K562 treated with DMSO at 1 percent for 24 hours (cell line): ENCODE results near the gene PSMD8. TPM values are rescaled to one million over a fixed set of nuclear protein-coding genes. Genes with fewer than 3 reads are reported as not detected.

Experiments
- total RNA-seq: library from RNA; unstranded; fragments of 300-600 nt; gene quantifications from 2 replicates; pipeline ENCODE4 v1.2.3, GENCODE V29; 2022; ENCODE audit warnings: low read depth; ENCODE audit not compliant: insufficient read depth

PSMD8 gene
- 395 and 440 TPM in 2 replicates for total RNA-seq

DNA sequence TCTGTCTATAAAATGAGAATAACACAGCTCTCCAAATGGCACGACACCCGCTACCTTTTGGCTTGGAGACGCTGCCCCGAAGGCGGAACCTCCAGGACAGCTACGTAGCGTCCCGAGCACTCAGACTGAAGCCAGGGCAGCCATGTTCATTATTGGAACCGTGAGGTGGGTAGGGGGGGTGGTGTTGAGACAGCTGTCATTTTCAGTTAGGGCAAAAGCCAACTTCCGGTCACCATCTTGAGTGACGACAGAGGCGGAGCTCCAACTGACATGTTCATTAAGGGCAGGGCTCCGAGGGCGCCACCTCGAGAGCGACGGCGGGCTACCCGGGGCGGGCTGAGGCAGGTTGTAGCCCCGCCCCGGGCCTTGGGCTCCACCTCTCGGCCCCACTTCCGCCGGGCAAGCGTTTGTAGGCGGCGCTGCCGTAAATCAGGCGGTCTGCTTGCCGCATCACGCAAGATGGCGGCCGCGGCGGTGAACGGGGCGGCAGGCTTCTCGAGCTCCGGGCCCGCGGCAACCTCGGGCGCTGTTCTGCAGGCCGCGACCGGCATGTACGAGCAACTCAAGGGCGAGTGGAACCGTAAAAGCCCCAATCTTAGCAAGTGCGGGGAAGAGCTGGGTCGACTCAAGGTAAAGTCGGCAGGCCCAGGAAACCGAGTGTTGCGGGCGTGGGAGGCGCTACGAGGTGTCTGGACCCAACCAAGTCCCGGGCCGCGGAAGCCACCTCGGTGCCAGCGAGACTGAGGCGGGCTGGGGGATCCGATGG lies at the start of gene PSMD8:
Gene PSMD8 (plus strand): TSS at position 240 of the 766 bp plus-strand sequence. CDS start 31 bp downstream, at position 271.

DNA sequence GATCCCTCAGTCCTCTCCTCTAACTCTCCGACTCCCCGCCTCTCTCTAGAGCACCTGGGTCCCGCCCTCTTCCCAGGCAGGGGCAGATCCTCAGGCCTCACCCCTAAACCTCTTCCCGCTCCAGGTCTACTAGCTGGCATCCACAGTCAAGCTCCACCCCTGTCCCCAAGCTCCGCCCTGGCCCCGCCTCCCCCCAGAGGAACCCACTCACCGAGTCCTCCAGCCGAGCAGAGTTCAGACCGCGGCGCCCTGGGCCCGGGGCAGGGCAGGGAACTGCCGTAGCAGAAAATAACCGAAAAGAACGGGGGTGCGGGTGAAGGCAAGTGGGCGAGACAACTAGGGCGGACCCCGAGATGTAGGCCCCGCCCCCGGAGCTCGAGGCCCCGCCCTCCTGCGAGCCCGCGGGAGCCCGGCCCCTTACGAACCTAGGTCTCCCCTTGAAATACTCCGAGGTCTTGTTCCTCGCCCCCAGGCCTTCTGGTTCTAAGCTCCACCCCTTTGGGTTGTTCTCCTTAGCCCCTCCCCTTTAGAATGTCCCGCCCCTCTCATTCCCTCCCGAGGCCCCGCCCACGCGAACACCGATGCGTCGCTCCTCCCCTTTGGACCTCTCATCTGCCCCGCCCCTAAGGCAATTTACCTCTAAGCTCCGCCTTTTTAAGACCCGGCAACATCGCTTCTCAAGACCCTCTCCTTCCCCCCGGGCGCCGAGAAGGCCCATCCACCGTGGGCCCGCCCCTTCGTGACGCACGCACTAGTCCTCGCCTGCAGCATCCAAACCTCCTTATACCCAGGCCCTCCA lies 13.4 kb downstream of the PSMD8 start, which contains the start of gene GGN:
Gene GGN (minus strand): TSS at position 485 of the 799 bp plus-strand sequence. CDS start 773 bp downstream, outside the sequence.

DNA sequence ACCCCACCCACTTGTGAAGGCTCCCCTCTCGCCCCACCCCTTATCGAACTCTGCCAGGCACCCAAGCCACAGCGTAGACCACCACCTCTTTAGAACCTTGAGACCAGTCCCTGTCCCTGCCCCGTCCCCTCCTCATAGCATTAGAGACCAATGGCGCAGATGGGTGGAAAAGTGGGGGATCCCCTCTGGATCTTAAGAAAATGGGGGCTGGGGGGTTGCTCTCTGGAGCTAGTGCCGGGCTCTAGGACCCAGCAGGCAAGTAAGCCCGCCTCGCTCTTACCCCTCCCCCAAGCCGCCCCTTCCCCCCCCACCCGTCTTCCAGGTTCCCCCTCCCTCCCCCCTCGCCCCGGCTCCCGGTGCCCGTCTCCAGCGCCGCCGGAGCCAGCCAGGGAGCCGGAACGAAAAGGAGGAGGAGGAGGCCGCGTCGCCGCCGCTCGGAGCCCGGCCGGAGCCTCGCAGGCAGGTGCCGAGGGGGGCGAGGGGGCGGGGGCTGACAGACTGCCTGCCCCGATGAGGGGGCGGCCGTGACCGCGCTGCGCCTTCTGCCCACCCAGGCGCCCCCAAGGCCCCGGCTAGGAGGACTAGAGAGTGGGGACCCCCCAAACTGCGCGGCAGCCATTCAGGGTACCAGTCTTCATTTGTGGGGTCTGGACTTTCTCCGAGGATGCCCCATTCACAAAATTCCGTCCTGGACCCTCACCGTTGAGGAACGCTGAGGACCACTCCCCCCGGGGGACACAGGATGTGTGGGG lies 14.2 kb downstream of the PSMD8 start, which contains the start of gene SPRED3:
Gene SPRED3 (plus strand): TSS at position 349 of the 752 bp plus-strand sequence. CDS start 1,606 bp downstream, outside the sequence.

DNA sequence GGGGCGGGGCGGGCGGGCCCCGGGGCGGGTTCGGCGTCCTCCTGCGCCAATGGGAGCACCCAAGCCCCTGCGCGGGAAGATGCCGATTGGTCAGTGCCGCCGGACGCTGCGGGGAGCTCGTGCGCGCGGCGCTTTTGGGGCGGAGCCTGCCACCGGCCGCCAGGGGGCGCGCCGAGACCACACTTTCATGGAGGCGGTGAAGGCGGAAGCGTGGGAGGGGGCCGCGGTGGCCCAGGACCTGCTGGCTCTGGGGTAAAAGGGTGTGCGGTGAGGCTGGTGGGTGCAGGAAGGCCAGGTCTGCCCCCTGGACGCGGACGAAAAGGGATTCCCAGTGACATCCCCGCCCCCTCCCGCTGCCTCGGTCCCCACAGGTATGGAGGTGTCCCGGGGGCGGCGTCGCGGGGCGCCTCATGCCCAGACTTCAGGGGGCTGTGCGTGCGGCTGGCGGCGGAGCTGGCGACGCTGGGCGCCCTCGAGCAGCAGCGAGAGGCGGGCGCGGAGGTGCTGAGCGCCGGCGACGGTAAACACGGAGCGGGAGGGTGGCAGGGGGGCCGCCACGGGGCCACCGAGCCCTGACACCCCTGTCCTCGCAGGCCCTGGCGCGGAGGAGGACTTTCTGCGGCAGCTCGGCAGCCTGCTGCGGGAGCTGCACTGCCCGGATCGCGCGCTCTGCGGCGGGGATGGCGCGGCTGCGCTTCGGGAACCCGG lies 28.8 kb downstream of the PSMD8 start, which contains the start of gene FAM98C:
Gene FAM98C (plus strand): TSS at position 127 of the 708 bp plus-strand sequence. CDS start 61 bp downstream, at position 188.

DNA sequence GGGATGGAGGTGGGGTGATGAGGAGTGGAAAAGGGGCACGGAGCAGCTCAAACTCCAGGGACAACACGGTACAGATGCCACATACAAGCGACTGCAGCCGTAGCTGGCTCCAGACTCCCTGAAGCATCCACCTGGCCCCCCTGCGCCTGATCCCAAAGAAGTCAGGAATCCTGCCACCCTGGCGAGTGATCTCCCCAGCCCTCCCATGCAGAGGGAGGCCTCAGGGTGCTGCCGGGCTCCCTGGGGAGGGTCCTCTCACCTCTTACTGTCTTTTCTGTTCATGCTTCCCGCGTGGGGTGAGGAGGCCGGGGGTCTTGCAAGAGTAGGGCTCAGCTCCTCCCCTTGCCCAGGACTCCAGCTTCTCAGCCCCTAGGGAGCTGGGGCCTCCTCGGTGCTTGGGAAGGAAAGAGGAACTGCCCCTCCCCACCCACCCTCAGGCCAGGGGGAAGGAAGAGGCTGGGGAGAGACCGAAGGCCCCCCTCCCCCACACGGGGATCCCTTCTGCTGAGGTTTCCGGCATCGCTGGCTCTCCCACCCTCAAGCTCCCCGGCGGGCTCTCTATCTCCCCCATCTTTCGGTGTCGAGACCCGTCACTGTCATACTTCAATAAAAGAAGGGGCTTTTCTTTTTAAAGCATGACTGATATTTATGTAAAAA lies 51.6 kb downstream of the PSMD8 start, which contains the start of gene RASGRP4:
Gene RASGRP4 (minus strand): TSS at position 410 of the 657 bp plus-strand sequence. CDS start 128 bp downstream, at position 282.

DNA sequence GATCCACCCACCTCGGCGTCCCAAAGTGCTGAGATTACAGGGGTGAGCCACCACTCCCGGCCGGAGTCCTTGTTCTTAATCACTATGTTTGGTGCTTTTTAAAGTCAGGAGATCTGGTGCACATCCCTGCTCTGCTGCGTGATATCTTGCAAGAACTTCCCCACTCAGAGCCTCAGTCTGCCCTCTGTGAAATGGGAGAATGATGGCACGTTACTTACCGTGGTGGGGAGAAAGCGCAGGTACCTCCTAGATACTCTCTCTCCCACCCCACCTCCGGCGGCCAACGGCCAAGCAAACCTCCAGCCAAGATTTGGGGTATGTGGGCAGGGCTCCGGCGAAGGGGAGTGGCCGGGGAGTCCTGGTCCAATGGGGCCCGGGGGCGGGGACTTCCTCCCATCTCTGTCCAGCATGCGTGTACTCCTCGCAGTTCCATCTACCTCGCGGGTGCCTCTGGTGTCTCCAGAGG lies 58.9 kb downstream of the PSMD8 start, which contains the start of gene RYR1:
Gene RYR1 (plus strand): TSS at position 424 of the 466 bp plus-strand sequence. CDS start 139 bp downstream, outside the sequence.

Other genes starting within 250 kb of the PSMD8 start
- 2.8 and 3.0 TPM in 2 replicates for gene DPF1, start 150.3 kb upstream of the PSMD8 start, total RNA-seq
- 60.5 and 72.2 TPM in 2 replicates for gene PPP1R14A, start 118.2 kb upstream of the PSMD8 start, total RNA-seq
- gene SPINT2, start 110.0 kb upstream of the PSMD8 start, total RNA-seq: 0.75 TPM in 1 of 2 replicates, not detected in the other
- not detected in 2 replicates for gene C19orf33, start 70.3 kb upstream of the PSMD8 start, total RNA-seq
- 377 and 406 TPM in 2 replicates for gene YIF1B, start 58.6 kb upstream of the PSMD8 start, total RNA-seq
- gene KCNK6, start 54.7 kb upstream of the PSMD8 start, total RNA-seq: 0.13 and 0.29 TPM in 2 replicates
- gene CATSPERG, start 38.7 kb upstream of the PSMD8 start, total RNA-seq: 0.87 TPM in 1 of 2 replicates, not detected in the other
- 0.65 and 2.0 TPM in 2 replicates for gene GGN, start 13.5 kb downstream of the PSMD8 start, total RNA-seq
- gene SPRED3, start 14.1 kb downstream of the PSMD8 start, total RNA-seq: 1.3 and 1.7 TPM in 2 replicates
- 44.4 and 47.5 TPM in 2 replicates for gene FAM98C, start 28.5 kb downstream of the PSMD8 start, total RNA-seq
- gene RASGRP4, start 51.6 kb downstream of the PSMD8 start, total RNA-seq: 18.2 and 20.0 TPM in 2 replicates
- 1.7 and 2.9 TPM in 2 replicates for gene RYR1, start 59.1 kb downstream of the PSMD8 start, total RNA-seq
- 0.46 and 0.63 TPM in 2 replicates for gene MAP4K1, start 243.4 kb downstream of the PSMD8 start, total RNA-seq
- 588 and 605 TPM in 2 replicates for gene EIF3K, start 244.6 kb downstream of the PSMD8 start, total RNA-seq